MM.1S (cell line): ENCODE results near the gene MYL12A.

ENCODE experiments used
- DNase-seq: peaks from one replicate; pipeline ENCODE4 v3.0.0-alpha.2; 2015
- H2AFZ ChIP-seq: fragments of 300-600 bp; sonication (generic); 2 replicates; pipeline ENCODE4 v1.6.0; 2016; ENCODE audit warnings: antibody characterized with exemption, low read length
- H3F3A ChIP-seq: fragments of 300-600 bp; sonication (generic); 2 replicates; pipeline ENCODE4 v1.6.1; 2016; ENCODE audit warnings: mild to moderate bottlenecking, antibody characterized with exemption, low read length, moderate library complexity, mixed read lengths; ENCODE audit not compliant: insufficient read depth
- H3K27ac ChIP-seq: fragments of 300-600 bp; sonication (generic); 2 replicates; pipeline ENCODE4 v1.5.1; 2016; ENCODE audit warnings: mild to moderate bottlenecking, low read length
- H3K27me3 ChIP-seq: fragments of 300-600 bp; sonication (generic); replicated peaks from 2 replicates; pipeline ENCODE4 v1.6.0; 2016; ENCODE audit warnings: low read length; ENCODE audit not compliant: insufficient read depth
- H3K36me3 ChIP-seq: fragments of 300-600 bp; sonication (generic); replicated peaks from 2 replicates; pipeline ENCODE4 v1.6.1; 2016; ENCODE audit warnings: mild to moderate bottlenecking, low read length, mixed read lengths; ENCODE audit not compliant: insufficient read depth
- H3K4me1 ChIP-seq: fragments of 300-600 bp; sonication (generic); 2 replicates; pipeline ENCODE4 v1.6.1; 2016; ENCODE audit warnings: low read length, mixed read lengths
- H3K4me2 ChIP-seq: fragments of 300-600 bp; sonication (generic); 2 replicates; pipeline ENCODE4 v1.6.0; 2016; ENCODE audit warnings: low read depth, low read length
- H3K4me3 ChIP-seq: fragments of 300-600 bp; sonication (generic); 2 replicates; pipeline ENCODE4 v1.5.1; 2016; ENCODE audit warnings: low read length, mixed read lengths
- H3K79me2 ChIP-seq: fragments of 300-600 bp; sonication (generic); 2 replicates; pipeline ENCODE4 v1.6.1; 2016; ENCODE audit warnings: mixed run types, low read length, mixed read lengths
- H3K9ac ChIP-seq: fragments of 300-600 bp; sonication (generic); 2 replicates; pipeline ENCODE4 v1.6.1; 2016; ENCODE audit warnings: low read length, mixed read lengths
- H3K9me2 ChIP-seq: fragments of 300-600 bp; sonication (generic); replicated peaks from 2 replicates; pipeline ENCODE4 v1.6.1; 2016; ENCODE audit warnings: mild to moderate bottlenecking, low read length, mixed read lengths; ENCODE audit not compliant: insufficient read depth
- H3K9me3 ChIP-seq: fragments of 300-600 bp; sonication (generic); replicated peaks from 2 replicates; pipeline ENCODE4 v1.6.1; 2016; ENCODE audit warnings: mild to moderate bottlenecking, low read length, mixed read lengths; ENCODE audit not compliant: insufficient read depth
- H4K20me1 ChIP-seq: fragments of 300-600 bp; sonication (generic); 2 replicates; pipeline ENCODE4 v1.6.1; 2016; ENCODE audit warnings: mild to moderate bottlenecking, low read length, moderate library complexity, mixed read lengths; ENCODE audit not compliant: insufficient read depth
- CTCF ChIP-seq: fragments of 300-600 bp; sonication (generic); IDR thresholded peaks from 2 replicates; pipeline ENCODE4 v1.5.1; 2016; ENCODE audit warnings: antibody characterized with exemption, low read length, mixed read lengths
- EZH2 ChIP-seq: fragments of 300-600 bp; sonication (generic); optimal IDR thresholded peaks from 2 replicates; pipeline ENCODE3; 2017; ENCODE audit warnings: low read depth, mild to moderate bottlenecking, antibody characterized with exemption, low read length, mixed read lengths
- EZH2phosphoT487 ChIP-seq: fragments of 300-600 bp; sonication (generic); IDR thresholded peaks from 2 replicates; pipeline ENCODE4 v1.6.1; 2018; ENCODE audit warnings: antibody characterized with exemption, low read length

MYL12A gene

GRCh38 chr18:3255611-3256165, 8.1 kb downstream of the MYL12A start:
- peaks cover 13% of the 10 kb centered on the region for H4K20me1 ChIP-seq
- H3K79me2 ChIP-seq, result peaks cover 41% of the 10 kb centered on the region
- no peaks in the 10 kb centered on the region for H3K9me3 ChIP-seq
- DNase-seq, result no peak
- H3K27me3 ChIP-seq, result no peaks in the 10 kb centered on the region
- H3K4me1 ChIP-seq, result peaks cover 27% of the 10 kb centered on the region
- no peak for TF ChIP-seq EZH2phosphoT487
- TF ChIP-seq EZH2, result no peak
- H2AFZ ChIP-seq, result no peak overlapping the region
- peaks cover 20% of the 10 kb centered on the region for H3F3A ChIP-seq
- H3K9ac ChIP-seq, result no peak overlapping the region
- H3K36me3 ChIP-seq, result peaks cover 21% of the 10 kb centered on the region
- no peak overlapping the region for H3K4me3 ChIP-seq
- H3K9me2 ChIP-seq, result no peaks in the 10 kb centered on the region
- no peak overlapping the region for H3K4me2 ChIP-seq
- no peak overlapping the region for H3K27ac ChIP-seq

GRCh38 chr18:3256693-3257626, 9.4 kb downstream of the MYL12A start:
- H3K9me3 ChIP-seq, result no peaks in the 10 kb centered on the region
- peaks cover 25% of the 10 kb centered on the region for H3K4me1 ChIP-seq
- no peaks in the 10 kb centered on the region for H3K27me3 ChIP-seq
- peak overlapping the region; percentile 66 for H3K4me2 ChIP-seq
- no peak overlapping the region for H2AFZ ChIP-seq
- H4K20me1 ChIP-seq, result peaks cover 6% of the 10 kb centered on the region
- DNase-seq, result peak; percentile 31
- H3K79me2 ChIP-seq, result peaks cover 28% of the 10 kb centered on the region
- no peaks in the 10 kb centered on the region for H3K9me2 ChIP-seq
- peaks cover 21% of the 10 kb centered on the region for H3K36me3 ChIP-seq
- H3F3A ChIP-seq, result peaks cover 27% of the 10 kb centered on the region
- no peak overlapping the region for H3K4me3 ChIP-seq
- H3K27ac ChIP-seq, result peak overlapping the region; percentile 57; the same call in 1 of the 2 replicates
- TF ChIP-seq CTCF (no peak), EZH2phosphoT487 (no peak), EZH2 (no peak)
- H3K9ac ChIP-seq, result no peak overlapping the region; the same call in 1 of the 2 replicates

GRCh38 chr18:3257627-3258120, 10.1 kb downstream of the MYL12A start:
- Histone ChIP-seq H3K4me1 (peaks cover 25% of the 10 kb centered on the region), H2AFZ (no peak overlapping the region), H3K4me3 (no peak overlapping the region), H3K9ac (no peak overlapping the region), H3K79me2 (peaks cover 28% of the 10 kb centered on the region), H3F3A (peaks cover 27% of the 10 kb centered on the region), H3K9me3 (no peaks in the 10 kb centered on the region), H4K20me1 (peaks cover 1% of the 10 kb centered on the region; the same call in 1 of the 2 replicates), H3K4me2 (no peak overlapping the region), H3K36me3 (peaks cover 21% of the 10 kb centered on the region), H3K9me2 (no peaks in the 10 kb centered on the region), H3K27ac (no peak overlapping the region), H3K27me3 (no peaks in the 10 kb centered on the region)
- TF ChIP-seq CTCF (no peak), EZH2 (no peak), EZH2phosphoT487 (no peak)
- no peak for DNase-seq
